ENCODE results near the gene FBXW4.

Gene FBXW4

GRCh38 chr10:101663097-101663496, 31.9 kb downstream of the FBXW4 start:
- H3K4me3 ChIP-seq (ENCODE audit: low read depth, low read length), result no peak overlapping the region
- no peak for TF ChIP-seq CTCF (IDR thresholded peaks at IDR 0.05; ENCODE audit: low read depth, low read length)

DNA sequence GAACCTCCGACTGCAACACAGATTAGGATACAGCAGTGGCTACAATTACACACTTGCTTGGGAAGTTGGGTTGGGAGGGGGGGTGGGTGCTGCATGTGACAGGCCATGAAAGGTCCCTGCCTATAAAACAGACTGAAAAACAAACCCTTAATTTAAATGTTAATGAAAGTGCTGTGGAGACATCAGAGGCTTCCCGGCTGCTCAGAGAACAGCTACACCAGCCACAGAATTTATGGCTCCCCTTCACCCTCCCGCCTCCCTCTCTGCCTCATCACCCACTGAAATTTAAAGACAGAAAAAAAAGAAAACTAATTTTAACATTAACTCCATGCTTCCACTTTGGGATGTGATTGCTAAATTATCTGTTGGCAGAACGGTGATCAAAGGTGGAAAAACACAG, 34.7 kb downstream of the FBXW4 start:
- H3K4me3 ChIP-seq (ENCODE audit: low read depth, low read length), result no peak overlapping the region
- no peak for TF ChIP-seq CTCF (IDR thresholded peaks at IDR 0.05; ENCODE audit: low read depth, low read length)

- TF ChIP-seq CTCF (IDR thresholded peaks at IDR 0.05; ENCODE audit: low read depth, low read length), result no peak
- no peak overlapping the region for H3K4me3 ChIP-seq (ENCODE audit: low read depth, low read length)
Measured at GRCh38 chr10:101658975-101659374, 36.0 kb downstream of the FBXW4 start.

DNA sequence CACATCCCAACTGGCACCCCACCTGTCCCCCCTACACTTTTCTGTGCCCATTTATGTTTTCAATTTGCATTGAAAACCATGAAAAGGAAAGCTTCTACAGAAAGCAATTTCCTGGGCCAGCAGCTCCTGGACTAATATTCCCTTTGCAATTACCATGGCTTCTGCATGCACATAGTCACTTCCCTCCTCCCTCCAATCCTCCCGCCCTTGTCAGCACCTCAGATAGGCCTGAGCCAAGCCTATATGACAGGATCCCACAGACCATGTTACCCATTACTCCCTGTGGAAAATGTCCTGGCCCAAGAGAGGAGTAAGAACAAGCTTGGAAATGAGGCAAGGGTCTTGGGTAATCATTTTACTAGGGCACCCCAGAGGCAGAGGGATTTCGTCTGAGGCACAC, 38.1 kb downstream of the FBXW4 start:
- TF ChIP-seq CTCF (IDR thresholded peaks at IDR 0.05; ENCODE audit: low read depth, low read length), result no peak
- no peak overlapping the region for H3K4me3 ChIP-seq (ENCODE audit: low read depth, low read length)

- H3K4me3 ChIP-seq (ENCODE audit: low read depth, low read length), result no peak overlapping the region
- TF ChIP-seq CTCF (IDR thresholded peaks at IDR 0.05; ENCODE audit: low read depth, low read length), result no peak
Measured at GRCh38 chr10:101655570-101655969, 39.4 kb downstream of the FBXW4 start.

- no peak overlapping the region for H3K4me3 ChIP-seq (ENCODE audit: low read depth, low read length)
- no peak for TF ChIP-seq CTCF (IDR thresholded peaks at IDR 0.05; ENCODE audit: low read depth, low read length)
Measured at GRCh38 chr10:101653536-101653935, 41.4 kb downstream of the FBXW4 start.

GRCh38 chr10:101651336-101651735, 43.6 kb downstream of the FBXW4 start:
- no peak for TF ChIP-seq CTCF (IDR thresholded peaks at IDR 0.05; ENCODE audit: low read depth, low read length)

More at GRCh38 chr10:101651336-101651735, 43.6 kb downstream of the FBXW4 start:
- H3K4me3 ChIP-seq (ENCODE audit: low read depth, low read length), result no peak overlapping the region
